Measurements from ENCODE around the gene GAD1.

GAD1 gene

DNA sequence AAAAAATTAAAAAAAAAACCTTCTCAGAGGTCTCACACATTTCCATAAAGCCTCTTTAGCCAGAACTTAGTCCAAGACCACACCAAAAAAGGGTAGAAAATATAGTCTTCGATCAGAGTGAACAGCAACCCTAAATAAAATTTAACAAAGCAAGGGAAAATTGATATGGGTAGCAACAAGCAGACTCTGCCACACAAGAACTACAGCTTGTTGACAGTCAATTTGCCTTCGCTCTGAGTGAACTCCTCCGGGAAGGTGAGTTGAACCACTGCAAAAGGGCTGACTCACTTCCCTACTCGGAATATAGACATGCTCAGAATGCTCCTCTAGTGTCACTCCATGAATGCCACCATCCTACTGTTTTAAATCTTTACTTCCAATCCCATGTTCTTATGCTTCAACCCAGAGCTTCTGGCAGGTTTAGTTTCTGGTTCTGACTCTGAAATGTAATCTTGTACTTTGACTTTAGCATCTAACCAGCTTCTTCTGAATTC, 24.1 kb downstream of the GAD1 start:
- in situ Hi-C loops (cut with MboI; ENCODE audit: low sequenced_read_pairs, unreplicated experiment): no loop called here
- no peak for DNase-seq (ENCODE audit: low spot score)
- TF ChIP-seq, protein P1, sequence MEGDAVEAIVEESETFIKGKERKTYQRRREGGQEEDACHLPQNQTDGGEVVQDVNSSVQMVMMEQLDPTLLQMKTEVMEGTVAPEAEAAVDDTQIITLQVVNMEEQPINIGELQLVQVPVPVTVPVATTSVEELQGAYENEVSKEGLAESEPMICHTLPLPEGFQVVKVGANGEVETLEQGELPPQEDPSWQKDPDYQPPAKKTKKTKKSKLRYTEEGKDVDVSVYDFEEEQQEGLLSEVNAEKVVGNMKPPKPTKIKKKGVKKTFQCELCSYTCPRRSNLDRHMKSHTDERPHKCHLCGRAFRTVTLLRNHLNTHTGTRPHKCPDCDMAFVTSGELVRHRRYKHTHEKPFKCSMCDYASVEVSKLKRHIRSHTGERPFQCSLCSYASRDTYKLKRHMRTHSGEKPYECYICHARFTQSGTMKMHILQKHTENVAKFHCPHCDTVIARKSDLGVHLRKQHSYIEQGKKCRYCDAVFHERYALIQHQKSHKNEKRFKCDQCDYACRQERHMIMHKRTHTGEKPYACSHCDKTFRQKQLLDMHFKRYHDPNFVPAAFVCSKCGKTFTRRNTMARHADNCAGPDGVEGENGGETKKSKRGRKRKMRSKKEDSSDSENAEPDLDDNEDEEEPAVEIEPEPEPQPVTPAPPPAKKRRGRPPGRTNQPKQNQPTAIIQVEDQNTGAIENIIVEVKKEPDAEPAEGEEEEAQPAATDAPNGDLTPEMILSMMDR (IDR thresholded peaks at IDR 0.05; ENCODE audit: borderline replicate concordance, control extremely low read depth, extremely low read depth, insufficient read depth, missing control alignments): no peak

DNA sequence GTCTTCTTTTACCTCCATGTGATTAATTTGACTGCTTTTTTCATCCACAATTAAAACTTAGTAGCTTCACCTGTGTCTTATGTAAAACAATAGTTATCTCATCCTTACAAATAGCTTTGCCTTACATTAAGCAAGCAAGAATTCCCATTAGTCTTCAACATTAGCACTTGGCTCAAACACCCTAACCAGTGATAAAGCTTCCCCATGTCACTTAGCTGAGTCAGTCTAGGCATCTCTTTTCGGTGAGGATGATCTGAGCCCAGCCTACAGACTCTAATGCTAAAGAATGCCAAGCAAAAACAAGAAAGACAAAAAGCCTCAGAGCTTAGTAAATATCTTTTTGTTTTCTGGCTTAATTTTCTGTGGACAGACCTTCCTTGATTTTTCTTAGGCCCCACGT, 26.1 kb downstream of the GAD1 start:
- DNase-seq (ENCODE audit: low spot score): no peak
- in situ Hi-C loops (cut with MboI; ENCODE audit: low sequenced_read_pairs, unreplicated experiment): no loop called here
- TF ChIP-seq, protein P1 (IDR thresholded peaks at IDR 0.05; ENCODE audit: borderline replicate concordance, control extremely low read depth, extremely low read depth, insufficient read depth, missing control alignments): no peak

DNA sequence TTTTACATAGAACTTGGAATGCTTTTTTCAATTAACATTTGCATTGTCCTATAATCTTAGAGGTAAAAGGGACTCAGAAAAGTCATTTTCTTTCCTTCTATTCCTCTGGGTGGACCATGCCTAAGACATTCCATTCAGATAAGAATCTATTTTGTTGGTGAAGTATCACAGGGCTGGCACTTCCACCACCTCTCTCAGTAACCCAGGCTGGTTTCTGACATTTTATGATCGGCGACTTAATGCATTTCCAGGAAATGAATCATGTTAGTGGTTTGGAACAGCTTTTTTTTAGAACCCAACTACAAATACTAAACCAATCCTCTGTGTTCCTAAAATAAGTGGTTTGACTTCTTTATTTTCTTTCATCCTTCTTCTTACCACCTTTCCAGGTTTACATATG, 27.0 kb downstream of the GAD1 start:
- in situ Hi-C loops (cut with MboI; ENCODE audit: low sequenced_read_pairs, unreplicated experiment): no loop called here
- TF ChIP-seq, protein P1 (IDR thresholded peaks at IDR 0.05; ENCODE audit: borderline replicate concordance, control extremely low read depth, extremely low read depth, insufficient read depth, missing control alignments): no peak
- DNase-seq (ENCODE audit: low spot score): no peak

DNA sequence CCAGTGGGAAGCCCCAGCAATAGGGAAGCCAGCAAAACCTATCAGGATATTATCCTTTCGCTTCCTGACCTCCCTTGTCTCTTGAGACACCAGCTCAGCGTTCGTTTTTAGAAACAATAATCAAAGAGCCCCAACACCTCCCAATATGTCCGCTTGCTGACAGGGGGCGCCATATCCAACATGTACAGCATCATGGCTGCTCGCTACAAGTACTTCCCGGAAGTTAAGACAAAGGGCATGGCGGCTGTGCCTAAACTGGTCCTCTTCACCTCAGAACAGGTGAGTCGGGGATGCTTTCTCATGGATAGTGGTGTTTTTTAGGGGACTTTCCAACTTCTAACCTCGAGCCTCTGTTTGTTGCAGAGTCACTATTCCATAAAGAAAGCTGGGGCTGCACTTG, 28.7 kb downstream of the GAD1 start:
- no peak for DNase-seq (ENCODE audit: low spot score)
- TF ChIP-seq, protein P1 (IDR thresholded peaks at IDR 0.05; ENCODE audit: borderline replicate concordance, control extremely low read depth, extremely low read depth, insufficient read depth, missing control alignments): no peak
- in situ Hi-C loops (cut with MboI; ENCODE audit: low sequenced_read_pairs, unreplicated experiment): no loop called here

DNA sequence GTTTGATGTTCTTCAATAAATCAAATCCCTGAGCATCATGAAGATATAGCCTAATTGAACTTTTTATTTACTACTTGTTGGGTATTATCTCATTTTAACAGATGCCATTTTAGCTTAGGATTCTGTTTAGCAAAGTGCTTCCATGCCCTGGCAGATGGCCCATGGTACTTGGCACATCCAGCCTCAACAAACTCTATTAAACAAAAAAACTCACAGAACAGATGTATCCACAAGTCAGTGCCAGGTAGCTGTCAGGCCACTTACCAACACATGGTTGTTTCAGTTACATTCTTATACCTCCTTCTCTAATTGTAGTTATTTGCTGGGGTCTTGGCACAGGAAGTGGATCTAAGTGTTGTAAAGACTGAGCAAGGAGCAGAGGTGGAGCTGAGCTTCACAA, 29.6 kb downstream of the GAD1 start:
- TF ChIP-seq, protein P1 (IDR thresholded peaks at IDR 0.05; ENCODE audit: borderline replicate concordance, control extremely low read depth, extremely low read depth, insufficient read depth, missing control alignments): no peak
- in situ Hi-C loops (cut with MboI; ENCODE audit: low sequenced_read_pairs, unreplicated experiment): no loop called here
- no peak for DNase-seq (ENCODE audit: low spot score)

DNA sequence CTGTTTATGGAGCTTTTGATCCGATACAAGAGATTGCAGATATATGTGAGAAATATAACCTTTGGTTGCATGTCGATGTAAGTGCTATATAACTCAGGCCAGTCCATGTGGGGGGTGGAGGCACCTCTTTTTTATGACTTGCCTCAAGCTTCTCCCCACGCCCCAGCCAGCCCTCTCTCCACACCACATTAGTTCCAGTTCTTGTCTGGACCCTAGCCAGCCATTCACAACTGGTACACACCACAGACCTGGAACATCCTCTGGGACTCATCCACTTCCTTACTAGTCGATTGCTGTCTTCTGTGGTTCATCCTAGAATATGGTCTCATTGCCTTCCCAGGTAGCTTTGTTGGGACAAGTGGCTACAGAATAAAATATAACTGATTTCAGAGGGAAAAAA, 31.0 kb downstream of the GAD1 start:
- in situ Hi-C loops (cut with MboI; ENCODE audit: low sequenced_read_pairs, unreplicated experiment): no loop called here
- TF ChIP-seq, protein P1 (IDR thresholded peaks at IDR 0.05; ENCODE audit: borderline replicate concordance, control extremely low read depth, extremely low read depth, insufficient read depth, missing control alignments): no peak
- no peak for DNase-seq (ENCODE audit: low spot score)

DNA sequence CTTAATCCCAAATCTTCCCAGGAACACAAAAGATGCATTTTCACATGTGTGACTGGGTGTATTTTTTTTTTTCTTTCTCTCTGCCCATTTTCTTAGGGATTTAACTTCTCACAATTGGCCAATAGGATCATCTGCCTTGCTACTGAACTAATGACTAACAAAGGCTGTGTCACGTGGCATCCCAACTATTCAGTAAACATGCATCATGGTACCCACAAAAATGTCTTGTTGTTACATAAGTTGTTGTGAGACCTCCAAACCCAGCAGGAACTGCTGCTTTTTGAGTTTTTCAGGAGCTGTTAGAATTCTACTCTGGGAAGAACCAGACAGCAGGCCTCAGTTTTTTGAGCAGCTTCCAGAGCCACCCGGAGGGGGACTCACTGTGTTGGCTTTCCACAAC, 31.9 kb downstream of the GAD1 start:
- no peak for DNase-seq (ENCODE audit: low spot score)
- in situ Hi-C loops (cut with MboI; ENCODE audit: low sequenced_read_pairs, unreplicated experiment): no loop called here
- TF ChIP-seq, protein P1 (IDR thresholded peaks at IDR 0.05; ENCODE audit: borderline replicate concordance, control extremely low read depth, extremely low read depth, insufficient read depth, missing control alignments): no peak
